K562 (cell line): ENCODE results near the gene SLC16A2. TPM values are rescaled to one million over a fixed set of nuclear protein-coding genes. Genes with fewer than 3 reads are reported as not detected.

Experiments used
- ATAC-seq: fragments of 200-7000 bp; cut with Tn5 transposase; 3 replicates; pipeline ENCODE4 v1.9.1; 2020; ENCODE audit warnings: moderate library complexity
- BruUV-seq: library from RNA; stranded (reverse); fragments of 400-500 nt; replicated peaks from 2 replicates; lab custom pipeline; 2021; lab: Mats Ljungman, UMichigan
- CTCF ChIA-PET: fragments of 300-600 bp; formaldehyde crosslinking; extraction: SDS; loops from one replicate; lab custom pipeline; 2021; ENCODE audit warnings: low intra/inter-chr PET ratio; lab: Yijun Ruan, JAX
- POLR2A ChIA-PET: fragments of 300-600, 350-650 bp; sonication (Branson Sonifier 250); formaldehyde crosslinking; extraction: SDS; loops from one replicate; lab custom pipeline; 2021; ENCODE audit warnings: antibody characterized with exemption, inconsistent platforms; lab: Yijun Ruan, JAX
- DNase-seq, 4 experiments: peaks; one replicate each; pipeline versions ENCODE4 v3.0.0 to v3.0.0-alpha.2; 2011 to 2018; ENCODE audit warnings: low spot score in 3 of 4, mixed read lengths in 3 of 4; ENCODE audit errors: extremely low read depth in 1 of 4
- FAIRE-seq: peaks from 2 replicates; lab custom pipeline; 2011; peaks lifted over from hg19 to GRCh38; lab: Jason Lieb, UNC
- H2AFZ ChIP-seq: 2 replicates; pipeline ENCODE4 v1.6.0; 2011; ENCODE audit warnings: low read depth, low read length, control low read depth, inconsistent platforms
- H3K27ac ChIP-seq: fragments of 200-600 bp; 3 replicates; pipeline ENCODE4 v1.8.0; 2011; ENCODE audit warnings: low read depth, mild to moderate bottlenecking, control low read depth, inconsistent platforms, low read length, moderate library complexity, mixed read lengths; ENCODE audit errors: extremely low read depth
- H3K27me3 ChIP-seq, 2 experiments: fragments of 300-600 bp in 1 of 2; 2 replicates in 1 of 2; 3 replicates in 1 of 2; pipeline versions ENCODE4 v1.6.0 to v1.8.0; 2011; ENCODE audit warnings: inconsistent platforms in 2 of 2, low read length in 2 of 2, mild to moderate bottlenecking in 1 of 2, mixed read lengths in 1 of 2, moderate library complexity in 1 of 2; ENCODE audit not compliant: control insufficient read depth in 2 of 2, insufficient read depth in 2 of 2
- H3K36me3 ChIP-seq: fragments of 300-600 bp; 3 replicates; pipeline ENCODE4 v1.8.0; 2011; ENCODE audit warnings: mild to moderate bottlenecking, low read length, inconsistent platforms; ENCODE audit not compliant: control insufficient read depth, insufficient read depth
- H3K4me1 ChIP-seq, 2 experiments: fragments of 200-600 bp in 1 of 2; replicated peaks in 1 of 2; 2 replicates in 1 of 2; 3 replicates in 1 of 2; pipeline versions ENCODE4 v1.5.1 to v1.8.0; 2011; ENCODE audit warnings: inconsistent platforms in 2 of 2, low read length in 2 of 2, mild to moderate bottlenecking in 1 of 2, mixed read lengths in 1 of 2, moderate library complexity in 1 of 2; ENCODE audit not compliant: control insufficient read depth in 2 of 2, insufficient read depth in 2 of 2
- H3K4me2 ChIP-seq: 2 replicates; pipeline ENCODE4 v1.6.1; 2011; ENCODE audit warnings: low read length, control low read depth, inconsistent platforms, mixed read lengths; ENCODE audit not compliant: insufficient read depth
- H3K4me3 ChIP-seq: fragments of 200-600 bp; sonication (generic), shearing (Covaris generic); 2 replicates; pipeline ENCODE4 v1.5.1; 2016; ENCODE audit warnings: control low read depth, inconsistent platforms
- H3K79me2 ChIP-seq: fragments of 200-600 bp; 3 replicates; pipeline ENCODE4 v1.8.0; 2011; ENCODE audit warnings: low read length, inconsistent platforms; ENCODE audit not compliant: control insufficient read depth, insufficient read depth
- H3K9ac ChIP-seq, 2 experiments: 2 replicates each; pipeline versions ENCODE4 v1.6.0 to v1.6.1; 2011; ENCODE audit warnings: low read depth in 2 of 2, low read length in 2 of 2, control low read depth in 1 of 2, inconsistent platforms in 1 of 2, mild to moderate bottlenecking in 1 of 2, mixed read lengths in 1 of 2; ENCODE audit not compliant: insufficient read depth in 1 of 2
- H3K9me1 ChIP-seq: one replicate; pipeline ENCODE4 v1.6.0; 2011; ENCODE audit warnings: inconsistent platforms, mild to moderate bottlenecking, low read length, moderate library complexity; ENCODE audit not compliant: control insufficient read depth, insufficient read depth
- H3K9me3 ChIP-seq: replicated peaks from 2 replicates; pipeline ENCODE4 v1.5.1; 2011; ENCODE audit warnings: low read depth, low read length, inconsistent platforms; ENCODE audit not compliant: control insufficient read depth, insufficient read depth
- H4K20me1 ChIP-seq: replicated peaks from 2 replicates; pipeline ENCODE4 v1.6.1; 2011; ENCODE audit warnings: low read length, inconsistent platforms, mixed read lengths; ENCODE audit not compliant: control insufficient read depth, insufficient read depth
- NFIC ChIP-seq: fragments of 450-650 bp; IDR thresholded peaks from 2 replicates; pipeline ENCODE4 v1.6.1; 2017; ENCODE audit warnings: mild to moderate bottlenecking, inconsistent platforms
- NFIX ChIP-seq: fragments of 250-450 bp; sonication (Bioruptor Pico); IDR thresholded peaks from 2 replicates; pipeline ENCODE4 v1.4.0; 2020; ENCODE audit warnings: low read depth, mild to moderate bottlenecking, moderate library complexity
- PHF20 ChIP-seq: fragments of 450-650 bp; IDR thresholded peaks from 2 replicates; pipeline ENCODE4 v1.6.1; 2018; ENCODE audit not compliant: partially characterized antibody
- TCF7 ChIP-seq: sonication (generic); IDR thresholded peaks from 2 replicates; pipeline ENCODE4 v1.6.1; 2016; ENCODE audit warnings: antibody characterized with exemption, borderline replicate concordance
- ZMIZ1 ChIP-seq, 2 experiments: fragments of 150-350 bp in 1 of 2; IDR thresholded peaks; 2 replicates each; pipeline ENCODE4 v1.6.1; 2012 to 2016; ENCODE audit warnings: low read depth in 2 of 2, low read length in 2 of 2, mild to moderate bottlenecking in 1 of 2, moderate library complexity in 1 of 2
- WGBS: fragments of 100-300 bp; shearing (Covaris generic); methylation state at CpG from one replicate; pipeline ENCODE4 v1.1.6; 2016; ENCODE audit warnings: low coverage, mixed read lengths; ENCODE audit not compliant: insufficient coverage; ENCODE audit errors: missing lambda C conversion rate; 5-methylcytosine and 5-hydroxymethylcytosine counted together
- in situ Hi-C: fragments of 300-500 bp; cut with MboI; formaldehyde crosslinking; loops from 4 replicates; pipeline ENCODE4 v1.15.0; 2018; ENCODE audit warnings: inconsistent platforms, mixed read lengths
- intact Hi-C: fragments of 100-400 bp; cut with micrococcal nuclease; formaldehyde crosslinking; loops from 2 replicates; pipeline ENCODE4 v1.14.2; 2022
- polyA plus RNA-seq, 8 experiments: library from polyadenylated mRNA; depleted of rRNA in 4 of 8; stranded (reverse) in 5 of 8; unstranded in 3 of 8; fragments of >200 nt; fragmentation: Nextera tagmentation in 2 of 8; fragmentation: Illumina TruSeq in 1 of 8; extraction: Ambion mirVana in 2 of 8; extraction: Trizol in 1 of 8; gene quantifications; 2 replicates each; pipeline versions ENCODE4 v1.2.1 to v1.2.3, GENCODE V29; 2011 to 2014; ENCODE audit warnings: inconsistent platforms in 1 of 8, missing spikeins in 1 of 8
- total RNA-seq, 7 experiments: library from RNA; depleted of rRNA in 6 of 7; stranded (reverse); fragments of >200 nt in 6 of 7; fragmentation: Illumina TruSeq in 2 of 7; extraction: Trizol in 2 of 7; gene quantifications; 2 replicates each; pipeline versions ENCODE4 v1.2.1 to v1.2.3, GENCODE V29; 2011 to 2021; ENCODE audit warnings: low replicate concordance in 1 of 7
- TF ChIP-seq, protein P1 (sequence below): IDR thresholded peaks from 3 replicates; pipeline ENCODE4 v1.6.1; 2011; ENCODE audit warnings: borderline replicate concordance, mild to moderate bottlenecking; ENCODE audit not compliant: insufficient read length, insufficient read depth

Gene SLC16A2
- total and polyA plus RNA-seq, 9 of the 15 experiments (the other 6 are each of a cell fraction or from before 2014, with no cell fraction given): 0.07 TPM; not detected in 8

- TF ChIP-seq ZMIZ1 (IDR thresholded peaks at IDR 0.05; ENCODE audit: low read depth in 2 of 2, low read length in 2 of 2) (no peak), TCF7 (no peak)
- TF ChIP-seq, protein P1, sequence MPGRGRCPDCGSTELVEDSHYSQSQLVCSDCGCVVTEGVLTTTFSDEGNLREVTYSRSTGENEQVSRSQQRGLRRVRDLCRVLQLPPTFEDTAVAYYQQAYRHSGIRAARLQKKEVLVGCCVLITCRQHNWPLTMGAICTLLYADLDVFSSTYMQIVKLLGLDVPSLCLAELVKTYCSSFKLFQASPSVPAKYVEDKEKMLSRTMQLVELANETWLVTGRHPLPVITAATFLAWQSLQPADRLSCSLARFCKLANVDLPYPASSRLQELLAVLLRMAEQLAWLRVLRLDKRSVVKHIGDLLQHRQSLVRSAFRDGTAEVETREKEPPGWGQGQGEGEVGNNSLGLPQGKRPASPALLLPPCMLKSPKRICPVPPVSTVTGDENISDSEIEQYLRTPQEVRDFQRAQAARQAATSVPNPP: no peak
These were observed 90.4 kb downstream of the SLC16A2 start (continued) for GRCh38 chrX:74511704-74512103.

- ATAC-seq (no peak), DNase-seq (no peak), FAIRE-seq (no peak)
- 6% methylated on average over 2 of the region's 2 CpGs for WGBS
- Histone ChIP-seq H2AFZ (no peak overlapping the region), H3K4me3 (no peak overlapping the region), H4K20me1 (no peaks in the 10 kb centered on the region), H3K36me3 (no peaks in the 10 kb centered on the region), H3K9me3 (no peaks in the 10 kb centered on the region), H3K4me1 (no peaks in the 10 kb centered on the region), H3K27me3 (no peaks in the 10 kb centered on the region), H3K9me1 (no peaks in the 10 kb centered on the region), H3K9ac (no peak overlapping the region), H3K79me2 (no peaks in the 10 kb centered on the region), H3K27ac (no peak overlapping the region), H3K4me2 (no peak overlapping the region)
- ChIA-PET CTCF (no interaction called here), POLR2A (interaction anchor here (0.8 kb wide), 1 partner anchor 95 kb away, joined by 6 read pairs; no protein-coding TSS in a partner anchor)
- intact Hi-C loops (no loop called here), in situ Hi-C loops (no loop called here)
- no peak for TF ChIP-seq PHF20
- peak; percentile 91 for TF ChIP-seq NFIC
- peak; percentile 67 for TF ChIP-seq NFIX (CRISPR knock-in tag)
- BruUV-seq: no TSS peak
These were observed 93.1 kb downstream of the SLC16A2 start for GRCh38 chrX:74514384-74514783.
